HG03175 (cell line): Measurements from ENCODE around the gene OR51V1.

Experiments used
- ATAC-seq: cut with Tn5 transposase; IDR thresholded peaks from one replicate; pipeline ENCODE4 v1.9.1; 2021; ENCODE audit warnings: mild to moderate bottlenecking, moderate library complexity; ENCODE audit not compliant: unreplicated experiment

Gene OR51V1

DNA sequence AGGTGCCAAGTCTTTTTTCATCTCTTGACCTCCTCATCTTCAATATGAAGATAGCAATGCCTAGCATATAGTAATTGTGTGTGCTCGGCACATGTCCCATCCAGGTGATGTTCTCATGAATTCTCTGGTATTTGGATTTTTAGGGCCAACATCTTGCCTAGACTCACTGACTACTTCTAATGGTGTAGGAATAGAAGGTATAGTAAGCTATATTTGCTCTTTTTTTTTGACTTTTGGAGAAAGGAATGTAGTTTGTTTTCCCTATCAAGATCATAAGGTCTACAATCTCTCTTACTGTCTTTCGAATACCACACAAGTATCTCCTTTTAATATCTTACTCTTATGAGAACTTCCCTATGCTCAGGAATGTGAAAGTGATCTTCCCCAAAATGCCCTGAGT is 30.6 kb upstream of the OR51V1 start:
- no peak for ATAC-seq

DNA sequence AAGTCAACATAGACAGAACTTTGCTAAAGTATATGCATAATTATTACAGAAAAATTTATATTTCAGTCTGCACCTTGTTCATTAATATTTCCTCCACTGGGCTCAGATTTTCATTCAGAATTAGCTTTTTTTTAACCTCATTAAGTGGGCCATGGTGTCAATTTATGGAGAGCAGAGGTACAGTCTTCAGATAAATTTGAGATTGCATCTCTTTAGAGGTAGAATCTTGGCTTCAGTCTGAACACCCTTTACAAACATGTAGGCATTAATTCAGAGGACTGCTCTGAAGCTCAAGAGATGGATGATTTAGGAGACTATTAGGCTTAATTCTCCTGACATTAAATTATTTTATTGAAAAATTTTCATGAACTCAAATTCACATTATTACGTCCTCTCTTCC is 29.8 kb upstream of the OR51V1 start:
- no peak for ATAC-seq

DNA sequence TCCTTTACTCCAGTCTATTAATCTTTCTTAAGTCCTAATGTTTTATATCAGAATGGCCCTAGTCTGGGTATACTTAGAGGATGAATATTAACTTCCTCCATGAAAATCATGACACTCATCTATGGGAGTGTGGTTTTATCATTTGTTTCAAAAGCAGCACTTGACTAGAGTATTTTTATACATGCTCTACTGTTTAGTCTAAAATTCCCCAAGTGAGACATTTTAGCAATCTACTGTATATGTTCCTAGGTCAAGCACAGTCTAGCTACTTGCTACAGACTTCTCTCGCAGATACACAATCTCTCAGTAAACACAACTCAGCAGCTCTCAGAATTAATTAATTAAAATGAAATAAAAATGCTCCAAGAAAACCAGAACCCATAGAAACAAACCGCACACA is 29.3 kb upstream of the OR51V1 start:
- ATAC-seq: no peak

DNA sequence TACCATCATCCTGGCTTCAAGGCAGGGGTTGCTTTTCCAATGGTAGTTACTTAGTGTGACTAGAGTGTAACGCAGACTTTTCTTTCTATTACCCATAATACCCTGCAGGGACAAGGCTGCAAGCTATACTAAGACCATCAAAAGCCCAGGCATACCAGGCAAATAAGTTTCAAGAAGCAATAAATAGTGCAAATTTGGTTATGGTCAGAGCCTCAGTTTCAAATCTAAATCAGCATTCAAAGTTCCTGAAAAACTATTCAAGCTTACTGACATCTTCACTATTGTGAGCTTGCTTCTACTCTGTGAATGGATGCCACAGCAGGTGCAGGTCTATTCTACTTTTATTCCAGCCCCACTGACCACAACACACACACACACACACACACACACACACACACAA is 28.9 kb upstream of the OR51V1 start:
- ATAC-seq: no peak

DNA sequence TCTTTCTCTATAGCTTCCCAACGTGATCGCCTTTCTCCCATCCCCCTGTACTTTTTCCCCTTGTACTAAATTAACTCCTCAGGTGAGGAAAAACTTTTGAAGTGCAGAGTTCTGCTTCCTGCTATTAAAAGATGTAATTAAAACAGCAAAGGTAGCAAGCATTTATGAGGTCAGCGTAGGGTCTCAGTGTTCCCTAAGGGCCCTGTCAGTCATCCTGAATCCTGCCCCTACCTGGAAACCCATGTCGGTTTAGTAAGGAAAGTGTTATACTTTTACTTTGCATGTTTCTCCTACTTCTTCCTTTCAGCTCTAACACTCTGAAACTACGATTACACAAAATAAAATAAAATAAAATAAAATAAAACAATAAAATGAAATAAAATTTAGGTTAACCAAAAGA is 27.6 kb upstream of the OR51V1 start:
- ATAC-seq: no peak

DNA sequence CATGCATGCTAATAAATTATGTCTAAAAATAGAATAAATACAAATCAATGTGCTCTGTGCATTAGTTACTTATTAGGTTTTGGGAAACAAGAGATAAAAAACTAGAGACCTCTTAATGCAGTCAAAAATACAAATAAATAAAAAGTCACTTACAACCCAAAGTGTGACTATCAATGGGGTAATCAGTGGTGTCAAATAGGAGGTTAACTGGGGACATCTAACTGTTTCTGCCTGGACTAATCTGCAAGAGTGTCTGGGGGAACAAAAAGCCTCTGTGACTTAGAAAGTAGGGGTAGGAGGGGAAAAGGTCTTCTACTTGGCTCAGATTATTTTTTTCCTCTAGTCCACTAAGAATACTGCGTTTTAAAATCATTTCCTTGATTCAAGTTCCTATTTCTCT is 27.2 kb upstream of the OR51V1 start:
- ATAC-seq: no peak

DNA sequence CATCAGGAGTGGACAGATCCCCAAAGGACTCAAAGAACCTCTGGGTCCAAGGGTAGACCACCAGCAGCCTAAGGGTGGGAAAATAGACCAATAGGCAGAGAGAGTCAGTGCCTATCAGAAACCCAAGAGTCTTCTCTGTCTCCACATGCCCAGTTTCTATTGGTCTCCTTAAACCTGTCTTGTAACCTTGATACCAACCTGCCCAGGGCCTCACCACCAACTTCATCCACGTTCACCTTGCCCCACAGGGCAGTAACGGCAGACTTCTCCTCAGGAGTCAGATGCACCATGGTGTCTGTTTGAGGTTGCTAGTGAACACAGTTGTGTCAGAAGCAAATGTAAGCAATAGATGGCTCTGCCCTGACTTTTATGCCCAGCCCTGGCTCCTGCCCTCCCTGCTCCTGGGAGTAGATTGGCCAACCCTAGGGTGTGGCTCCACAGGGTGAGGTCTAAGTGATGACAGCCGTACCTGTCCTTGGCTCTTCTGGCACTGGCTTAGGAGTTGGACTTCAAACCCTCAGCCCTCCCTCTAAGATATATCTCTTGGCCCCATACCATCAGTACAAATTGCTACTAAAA is 26.3 kb upstream of the OR51V1 start, which contains the start of gene HBB:
Gene HBB, minus strand, starts transcription at position 340 of the 579 bp plus-strand sequence. Its CDS starts 50 bp downstream, at position 290.
- no peak for ATAC-seq

DNA sequence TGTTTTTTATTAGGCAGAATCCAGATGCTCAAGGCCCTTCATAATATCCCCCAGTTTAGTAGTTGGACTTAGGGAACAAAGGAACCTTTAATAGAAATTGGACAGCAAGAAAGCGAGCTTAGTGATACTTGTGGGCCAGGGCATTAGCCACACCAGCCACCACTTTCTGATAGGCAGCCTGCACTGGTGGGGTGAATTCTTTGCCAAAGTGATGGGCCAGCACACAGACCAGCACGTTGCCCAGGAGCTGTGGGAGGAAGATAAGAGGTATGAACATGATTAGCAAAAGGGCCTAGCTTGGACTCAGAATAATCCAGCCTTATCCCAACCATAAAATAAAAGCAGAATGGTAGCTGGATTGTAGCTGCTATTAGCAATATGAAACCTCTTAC is 25.0 kb upstream of the OR51V1 start:
- ATAC-seq: no peak

DNA sequence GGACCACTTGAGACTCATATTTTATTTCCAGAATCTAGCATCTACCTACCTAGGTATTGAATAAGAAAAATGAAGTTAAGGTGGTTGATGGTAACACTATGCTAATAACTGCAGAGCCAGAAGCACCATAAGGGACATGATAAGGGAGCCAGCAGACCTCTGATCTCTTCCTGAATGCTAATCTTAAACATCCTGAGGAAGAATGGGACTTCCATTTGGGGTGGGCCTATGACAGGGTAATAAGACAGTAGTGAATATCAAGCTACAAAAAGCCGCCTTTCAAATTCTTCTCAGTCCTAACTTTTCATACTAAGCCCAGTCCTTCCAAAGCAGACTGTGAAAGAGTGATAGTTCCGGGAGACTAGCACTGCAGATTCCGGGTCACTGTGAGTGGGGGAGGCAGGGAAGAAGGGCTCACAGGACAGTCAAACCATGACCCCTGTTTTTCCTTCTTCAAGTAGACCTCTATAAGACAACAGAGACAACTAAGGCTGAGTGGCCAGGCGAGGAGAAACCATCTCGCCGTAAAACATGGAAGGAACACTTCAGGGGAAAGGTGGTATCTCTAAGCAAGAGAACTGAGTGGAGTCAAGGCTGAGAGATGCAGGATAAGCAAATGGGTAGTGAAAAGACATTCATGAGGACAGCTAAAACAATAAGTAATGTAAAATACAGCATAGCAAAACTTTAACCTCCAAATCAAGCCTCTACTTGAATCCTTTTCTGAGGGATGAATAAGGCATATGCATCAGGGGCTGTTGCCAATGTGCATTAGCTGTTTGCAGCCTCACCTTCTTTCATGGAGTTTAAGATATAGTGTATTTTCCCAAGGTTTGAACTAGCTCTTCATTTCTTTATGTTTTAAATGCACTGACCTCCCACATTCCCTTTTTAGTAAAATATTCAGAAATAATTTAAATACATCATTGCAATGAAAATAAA is 24.3 kb upstream of the OR51V1 start:
- ATAC-seq: no peak

DNA sequence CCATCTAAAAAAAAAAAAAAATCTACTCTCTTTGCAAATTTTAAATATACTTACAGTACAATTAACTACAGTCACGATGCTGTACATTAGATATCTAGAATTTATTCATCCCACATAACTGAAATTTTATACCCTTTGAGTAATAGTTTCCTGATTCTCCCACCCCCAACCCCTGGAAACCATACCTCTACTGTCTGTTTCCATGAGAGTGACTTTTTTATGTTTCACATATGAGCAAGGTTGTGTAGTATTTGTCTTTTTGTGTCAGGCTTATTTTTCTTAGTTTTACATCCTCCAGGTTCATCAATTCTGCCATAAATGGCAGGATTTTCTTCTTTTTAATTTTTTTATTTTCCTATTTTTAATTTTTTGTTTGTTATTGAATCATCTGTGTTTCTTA is 23.2 kb upstream of the OR51V1 start:
- no peak for ATAC-seq

DNA sequence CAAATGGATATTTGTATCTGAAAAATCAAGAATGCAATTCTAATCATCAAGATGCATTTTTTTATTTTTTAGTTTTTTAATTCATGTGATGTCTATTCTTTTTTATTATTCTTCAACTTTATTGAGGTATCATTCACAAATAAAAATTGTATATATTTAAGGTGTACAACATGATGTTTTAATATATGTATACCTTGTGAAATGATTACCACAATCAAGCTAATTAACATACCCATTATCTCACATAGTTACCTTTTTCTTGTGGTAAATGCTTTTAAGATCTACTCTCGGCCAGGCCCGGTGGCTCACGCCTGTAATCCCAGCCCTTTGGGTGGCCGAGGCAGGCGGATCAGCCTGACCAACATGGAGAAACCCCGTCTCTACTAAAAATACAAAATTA is 22.7 kb upstream of the OR51V1 start:
- no peak for ATAC-seq

DNA sequence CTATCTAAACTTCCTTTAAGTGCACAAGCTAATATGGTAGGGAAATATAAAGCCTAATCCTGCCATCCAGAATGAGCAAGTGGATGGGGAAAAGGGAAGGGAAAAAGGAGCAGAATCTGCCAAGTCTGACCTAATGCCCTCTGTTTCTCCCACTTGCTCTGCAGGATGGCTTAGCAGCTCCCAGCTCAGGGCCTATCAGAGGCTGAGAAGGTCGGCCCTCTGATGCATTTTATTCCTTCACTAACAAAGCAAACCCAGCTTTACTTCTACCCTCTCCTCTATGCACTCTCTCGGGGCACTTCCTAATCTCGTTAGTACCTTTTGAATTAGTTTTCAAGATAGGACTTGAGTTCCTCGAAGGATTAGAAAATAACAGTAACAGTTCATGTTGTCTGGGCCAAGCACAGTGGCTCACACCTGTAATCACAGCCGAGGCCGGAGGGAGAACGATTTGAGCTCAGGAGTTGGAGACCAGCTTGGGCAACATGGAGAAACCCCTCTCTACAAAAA is 9.9 kb upstream of the OR51V1 start:
- ATAC-seq: no peak

DNA sequence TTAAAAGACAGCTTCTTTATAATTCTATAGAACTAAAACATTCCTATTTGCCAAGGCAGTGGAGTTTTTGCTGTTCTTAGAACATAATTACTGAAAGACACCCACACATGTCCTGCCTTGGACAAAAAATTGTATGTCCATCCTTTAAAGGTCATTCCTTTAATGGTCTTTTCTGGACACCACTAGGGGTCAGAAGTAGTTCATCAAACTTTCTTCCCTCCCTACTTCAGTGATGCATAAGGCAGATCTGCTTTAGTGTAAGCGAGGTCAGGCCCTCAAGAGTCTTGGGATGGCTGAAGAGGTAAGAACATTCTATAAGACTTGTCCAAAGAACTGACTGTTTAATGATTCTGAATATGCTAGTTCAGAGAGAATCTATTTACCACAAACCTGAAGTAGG is 4.3 kb upstream of the OR51V1 start:
- peak; percentile 80 for ATAC-seq

DNA sequence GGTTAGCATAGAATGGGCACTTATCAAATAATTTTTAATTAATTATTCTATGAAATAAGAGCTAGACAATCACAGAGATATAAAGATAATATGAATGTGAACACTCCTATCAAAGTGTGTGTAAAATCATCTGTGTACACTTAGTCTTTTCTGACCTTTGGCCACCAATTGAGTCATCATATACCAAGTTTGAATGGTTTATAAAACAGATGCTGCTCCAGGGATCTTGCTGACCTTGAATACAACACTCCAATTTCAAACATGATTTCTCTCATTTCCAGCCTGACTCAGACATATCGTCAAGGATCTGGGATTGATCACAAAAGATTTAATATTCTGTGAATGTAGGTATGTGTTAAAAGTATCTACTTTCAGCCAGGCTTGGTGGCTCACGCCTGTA is 2.9 kb upstream of the OR51V1 start:
- no peak for ATAC-seq

DNA sequence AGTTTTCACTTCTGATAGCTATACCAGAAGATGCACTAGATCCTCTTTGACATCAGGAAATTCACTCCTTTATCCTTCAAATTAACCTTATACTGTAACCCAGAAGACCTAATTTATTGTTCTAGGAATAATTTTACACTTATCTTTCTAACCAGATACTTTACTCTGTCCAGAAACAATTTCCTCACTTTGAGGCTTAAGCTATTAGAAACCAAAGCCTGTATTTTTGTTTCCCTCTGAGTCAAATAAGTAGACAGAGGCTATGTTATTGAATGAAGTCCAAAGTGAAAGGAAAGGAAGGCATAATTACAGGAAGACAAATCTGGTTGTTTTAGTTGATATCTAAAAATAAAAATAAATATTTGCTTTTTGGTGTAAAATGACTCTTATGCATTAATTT is 2.2 kb downstream of the OR51V1 start:
- ATAC-seq: no peak

DNA sequence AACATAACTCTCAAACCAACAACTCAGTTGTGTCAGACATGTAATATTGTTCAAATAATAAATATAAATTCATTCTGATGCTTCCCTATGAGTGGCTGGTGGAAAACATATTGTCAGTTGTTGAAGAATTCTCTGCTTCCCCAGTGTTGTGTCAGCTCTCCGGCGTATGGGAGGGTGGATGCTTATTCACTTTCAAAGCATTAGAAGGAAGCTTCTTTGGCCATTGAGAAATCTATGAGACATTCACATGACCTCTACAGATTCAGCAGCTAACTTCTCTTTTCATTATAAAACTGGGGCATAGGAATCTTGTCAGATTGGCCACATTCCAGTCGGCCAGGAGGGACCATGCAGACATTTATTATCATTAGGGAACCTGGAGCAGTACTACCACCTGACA is 2.9 kb downstream of the OR51V1 start:
- ATAC-seq: no peak

DNA sequence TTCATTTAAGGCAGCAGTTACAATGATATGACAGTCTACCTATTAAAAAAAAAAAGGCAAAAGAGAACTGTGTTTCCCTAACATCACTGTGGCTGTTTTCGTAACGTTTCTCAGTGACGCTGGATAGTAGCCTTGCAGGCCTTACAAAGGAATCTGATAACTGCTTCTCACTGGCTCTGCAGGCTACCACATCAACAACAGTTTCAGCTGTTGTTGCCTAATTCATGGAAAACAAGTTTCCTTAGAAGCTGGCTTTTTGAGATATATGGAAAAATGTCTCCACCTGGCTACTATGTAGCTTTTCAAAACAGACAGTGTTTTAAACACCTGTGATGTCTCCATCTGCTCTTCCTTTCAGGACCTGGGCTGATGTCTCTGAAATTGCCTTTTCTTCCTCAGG is 3.8 kb downstream of the OR51V1 start:
- no peak for ATAC-seq

DNA sequence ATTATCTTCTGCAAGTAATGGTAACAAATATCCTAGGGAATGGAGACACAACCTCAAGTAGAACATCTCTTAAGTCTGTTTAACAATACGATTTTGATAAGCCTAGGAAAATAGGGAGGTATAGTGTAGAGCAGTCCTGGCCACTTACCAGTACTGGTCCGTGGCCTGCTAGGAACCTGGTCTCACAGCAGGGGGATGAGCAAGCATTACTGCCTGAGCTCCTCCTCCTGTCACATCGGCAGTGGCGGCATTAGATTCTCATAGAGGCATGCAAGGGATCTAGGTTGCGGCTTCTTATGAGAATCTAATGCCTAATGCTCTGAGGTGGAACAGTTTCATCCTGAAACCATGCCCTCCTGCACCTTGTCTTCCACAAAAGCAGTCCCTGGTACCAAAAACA is 4.4 kb downstream of the OR51V1 start:
- ATAC-seq: no peak

DNA sequence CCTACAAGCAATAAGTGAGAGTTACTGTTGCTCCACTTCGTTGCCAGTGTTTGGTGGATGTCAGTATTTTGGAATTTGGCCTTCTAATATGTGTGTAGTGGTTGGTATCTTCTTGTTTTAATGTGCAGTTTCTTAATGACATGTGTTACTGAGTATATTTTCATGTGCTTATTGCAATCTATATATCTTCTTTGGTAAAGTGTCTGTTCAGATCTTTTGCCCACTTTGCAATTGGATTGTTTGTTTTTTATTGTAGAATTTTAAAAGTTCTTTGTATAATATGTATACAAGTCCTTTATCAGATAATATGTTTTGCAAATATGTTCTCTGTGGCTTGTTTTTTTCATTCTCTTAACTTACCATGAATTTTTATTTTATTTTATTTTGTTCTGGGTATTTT is 7.7 kb downstream of the OR51V1 start:
- no peak for ATAC-seq

DNA sequence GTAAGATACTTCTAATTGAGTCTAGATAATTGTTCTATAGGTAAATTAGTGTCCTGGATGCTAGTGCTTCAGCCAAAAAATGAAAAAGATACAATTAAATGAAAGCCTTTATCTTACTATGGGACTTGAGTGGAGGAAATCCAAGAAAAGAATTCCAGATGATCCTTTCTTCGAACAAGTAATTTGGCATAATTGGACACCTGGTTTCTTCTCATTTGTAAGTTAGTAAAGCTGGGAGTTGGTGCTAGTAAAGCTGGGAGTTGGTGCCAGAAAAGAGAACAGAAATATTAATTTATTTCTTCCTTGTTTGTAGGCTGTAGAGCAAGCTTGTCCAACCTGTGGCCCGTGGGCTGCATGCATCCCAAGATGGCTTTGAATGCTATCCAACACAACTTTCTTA is 12.3 kb downstream of the OR51V1 start:
- no peak for ATAC-seq

DNA sequence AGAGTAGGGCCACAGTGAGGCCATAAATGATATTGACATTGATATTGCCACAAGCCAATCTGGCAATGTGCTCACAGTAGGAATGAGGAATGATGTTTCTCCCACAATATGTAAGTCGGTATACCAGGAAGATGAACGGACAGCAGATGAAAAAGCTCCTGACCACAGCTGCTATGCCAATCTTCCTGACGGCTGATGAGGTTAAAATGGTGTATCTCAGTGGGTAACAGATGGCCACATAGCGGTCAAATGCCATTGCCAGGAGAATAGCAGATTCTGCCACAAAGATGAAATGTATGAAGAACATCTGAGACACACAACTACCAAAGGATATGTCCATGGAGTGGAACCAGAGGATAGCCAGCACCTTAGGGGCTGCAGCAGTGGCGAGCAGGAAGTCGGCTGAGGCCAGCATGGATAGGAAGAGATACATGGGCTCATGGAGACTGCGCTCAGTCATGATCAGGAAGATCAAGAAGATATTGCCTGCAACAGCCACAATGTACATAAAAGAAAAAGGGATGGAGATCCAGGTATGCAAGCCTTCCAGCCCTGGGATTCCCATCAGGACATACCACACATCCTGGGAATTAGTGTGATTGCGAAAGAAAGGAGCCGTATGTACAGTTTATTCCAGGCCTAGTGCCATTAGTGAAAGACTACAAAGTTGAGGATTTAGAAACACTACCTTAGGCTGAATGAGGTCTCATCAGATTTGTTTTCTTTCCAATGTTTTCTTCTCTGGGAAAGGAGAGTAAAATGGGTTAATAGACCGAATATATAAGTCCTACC is 22.2 kb downstream of the OR51V1 start:
- no peak for ATAC-seq

DNA sequence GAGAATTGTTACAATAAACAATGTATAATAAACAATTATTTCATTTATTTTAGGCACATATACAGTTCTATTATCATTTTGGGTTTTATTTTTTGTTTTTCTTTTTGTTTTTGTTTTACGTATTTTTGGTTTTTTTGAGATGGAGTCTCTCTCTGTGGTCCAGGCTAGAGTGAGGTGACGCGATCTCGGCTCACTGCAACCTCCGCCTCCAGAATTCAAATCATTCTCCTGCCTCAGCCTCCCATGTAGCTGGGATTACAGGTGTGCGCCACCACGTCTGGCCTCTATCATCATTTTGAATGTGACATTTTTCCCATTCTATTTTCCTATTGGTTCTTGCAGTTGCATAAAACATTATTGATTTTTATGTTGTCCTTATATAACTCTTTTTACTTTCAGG is 25.5 kb downstream of the OR51V1 start:
- ATAC-seq: no peak
